ENCODE data around the gene SORL1. TPM values are rescaled to one million over a fixed set of nuclear protein-coding genes. Genes with fewer than 3 reads are reported as not detected.

SORL1 gene
- total RNA-seq, 1 experiment from 2014 or later = 4.9 TPM

GRCh38 chr11:121426476-121427399 is 25.4 kb upstream of the SORL1 start:
- H3K4me1 ChIP-seq (replicated peaks; ENCODE audit: insufficient read depth) = no peaks in the 10 kb centered on the region
- no peaks in the 10 kb centered on the region for H3K9me2 ChIP-seq (ENCODE audit: insufficient read depth)
- BruUV-seq (replicated peaks) = no TSS peak
- H3K79me2 ChIP-seq (ENCODE audit: low read depth) = no peaks in the 10 kb centered on the region
- no peak overlapping the region for H3K27ac ChIP-seq
- intact Hi-C loops (cut with micrococcal nuclease; ENCODE audit: unreplicated experiment) = no loop called here
- no peaks in the 10 kb centered on the region for H3K36me3 ChIP-seq (ENCODE audit: low read depth)
- H3K27me3 ChIP-seq (ENCODE audit: insufficient read depth, low read depth) = peaks cover 24% of the 10 kb centered on the region
- no peak overlapping the region for H2AFZ ChIP-seq
- no peaks in the 10 kb centered on the region for H3K9me3 ChIP-seq (ENCODE audit: insufficient read depth, low read depth)
- TF ChIP-seq CTCF (conservative IDR thresholded peaks at IDR 0.05) (no peak), EZH2 (IDR thresholded peaks at IDR 0.05; ENCODE audit: low read depth) (no peak)
- H4K20me1 ChIP-seq (ENCODE audit: insufficient read depth) = 0 out of 2 replicates have a peak, but pooled peaks cover 3% of the 10 kb centered on the region
- no peak overlapping the region for H3K4me3 ChIP-seq
- no peak overlapping the region for H3K4me2 ChIP-seq
- POLR2A ChIA-PET (ENCODE audit: unreplicated experiment) = no interaction called here
- no peak for DNase-seq
- no peaks in the 10 kb centered on the region for H3F3A ChIP-seq (ENCODE audit: insufficient read depth, low read depth)
- CTCF ChIA-PET = no interaction called here

- Histone ChIP-seq H2AFZ (no peak overlapping the region), H3K4me3 (no peak overlapping the region)
Observed at GRCh38 chr11:121427400-121427744, 24.7 kb upstream of the SORL1 start.

GRCh38 chr11:121429556-121429955 is 22.6 kb upstream of the SORL1 start:
- H2AFZ ChIP-seq = no peak overlapping the region
- H3K4me2 ChIP-seq = no peak overlapping the region
- ChIA-PET POLR2A (ENCODE audit: unreplicated experiment) (no interaction called here), CTCF (no interaction called here)
- H3K36me3 ChIP-seq (ENCODE audit: low read depth) = no peaks in the 10 kb centered on the region
- intact Hi-C loops (cut with micrococcal nuclease; ENCODE audit: unreplicated experiment) = no loop called here
- H3K9me2 ChIP-seq (ENCODE audit: insufficient read depth) = no peaks in the 10 kb centered on the region
- H3K9me3 ChIP-seq (ENCODE audit: insufficient read depth, low read depth) = no peaks in the 10 kb centered on the region
- no peak for TF ChIP-seq CTCF (conservative IDR thresholded peaks at IDR 0.05)
- no peak for TF ChIP-seq EZH2 (IDR thresholded peaks at IDR 0.05; ENCODE audit: low read depth)
- no peaks in the 10 kb centered on the region for H4K20me1 ChIP-seq (ENCODE audit: insufficient read depth)
- H3K27ac ChIP-seq = no peak overlapping the region
- H3K79me2 ChIP-seq (ENCODE audit: low read depth) = no peaks in the 10 kb centered on the region
- peaks cover 25% of the 10 kb centered on the region for H3K27me3 ChIP-seq (ENCODE audit: insufficient read depth, low read depth)
- no TSS peak for BruUV-seq (replicated peaks)
- no peaks in the 10 kb centered on the region for H3K4me1 ChIP-seq (replicated peaks; ENCODE audit: insufficient read depth)
- H3F3A ChIP-seq (ENCODE audit: insufficient read depth, low read depth) = no peaks in the 10 kb centered on the region
- no peak for DNase-seq
- H3K4me3 ChIP-seq = no peak overlapping the region

More at GRCh38 chr11:121427400-121427744, 24.7 kb upstream of the SORL1 start:
- Histone ChIP-seq H3K9me2 (ENCODE audit: insufficient read depth) (no peaks in the 10 kb centered on the region), H3K9me3 (ENCODE audit: insufficient read depth, low read depth) (no peaks in the 10 kb centered on the region), H3K4me1 (replicated peaks; ENCODE audit: insufficient read depth) (no peaks in the 10 kb centered on the region), H3K79me2 (ENCODE audit: low read depth) (no peaks in the 10 kb centered on the region), H3K4me2 (no peak overlapping the region), H3K27ac (no peak overlapping the region), H4K20me1 (ENCODE audit: insufficient read depth) (0 out of 2 replicates have a peak, but pooled peaks cover 3% of the 10 kb centered on the region), H3K36me3 (ENCODE audit: low read depth) (no peaks in the 10 kb centered on the region), H3K27me3 (ENCODE audit: insufficient read depth, low read depth) (peaks cover 24% of the 10 kb centered on the region), H3F3A (ENCODE audit: insufficient read depth, low read depth) (no peaks in the 10 kb centered on the region)
- no TSS peak for BruUV-seq (replicated peaks)
- DNase-seq = no peak
- TF ChIP-seq CTCF (conservative IDR thresholded peaks at IDR 0.05) = no peak
- TF ChIP-seq EZH2 (IDR thresholded peaks at IDR 0.05; ENCODE audit: low read depth) = no peak
- intact Hi-C loops (cut with micrococcal nuclease; ENCODE audit: unreplicated experiment) = no loop called here
- POLR2A ChIA-PET (ENCODE audit: unreplicated experiment) = no interaction called here
- CTCF ChIA-PET = no interaction called here
